ENCODE results near the gene CPNE5. TPM values are rescaled to one million over a fixed set of nuclear protein-coding genes. Genes with fewer than 3 reads are reported as not detected.
A peak's percentile ranks its signal among the peaks of the same experiment; 100 is the strongest.

The CPNE5 gene
- total RNA-seq, 4 donors from 2014 or later, result 3.0 to 8.3 (median 3.3) TPM; not detected in 1

DNA sequence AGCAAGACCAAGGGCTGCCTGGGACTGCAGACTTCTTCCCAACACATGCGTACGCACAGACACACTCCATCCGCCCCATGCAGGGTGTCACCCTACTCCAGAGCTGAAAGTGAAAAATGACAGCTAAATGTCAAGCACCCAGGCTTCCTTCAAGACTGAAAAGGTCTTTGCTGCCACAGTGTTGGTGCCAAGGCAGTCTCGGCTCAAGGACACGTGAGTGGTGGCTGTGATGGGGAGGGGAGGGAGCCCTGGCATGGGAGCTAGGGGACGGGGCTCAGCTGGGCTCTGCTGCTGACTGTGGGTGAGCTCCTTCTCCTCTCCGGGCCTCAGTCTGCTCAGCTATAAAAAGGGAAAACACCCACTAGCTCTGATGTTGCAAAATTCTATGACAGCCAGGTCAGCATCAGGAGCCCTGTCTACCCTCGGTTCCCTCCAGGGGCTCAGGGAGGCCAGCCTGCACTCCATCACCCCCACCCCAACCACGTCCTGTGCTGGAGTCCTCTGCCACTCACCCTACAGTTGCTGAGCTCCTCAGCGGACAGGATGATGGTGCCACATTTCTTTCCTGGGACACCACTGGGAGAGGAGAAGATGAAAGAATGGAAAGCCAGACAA, 47.6 kb downstream of the CPNE5 start:
- TF ChIP-seq POLR2A (IDR thresholded peaks at IDR 0.05), result no peak
- no peak for TF ChIP-seq POLR2AphosphoS5 (IDR thresholded peaks at IDR 0.05)
- TF ChIP-seq EP300 (IDR thresholded peaks at IDR 0.05; ENCODE audit: low read depth), result no peak
- TF ChIP-seq, protein P1, sequence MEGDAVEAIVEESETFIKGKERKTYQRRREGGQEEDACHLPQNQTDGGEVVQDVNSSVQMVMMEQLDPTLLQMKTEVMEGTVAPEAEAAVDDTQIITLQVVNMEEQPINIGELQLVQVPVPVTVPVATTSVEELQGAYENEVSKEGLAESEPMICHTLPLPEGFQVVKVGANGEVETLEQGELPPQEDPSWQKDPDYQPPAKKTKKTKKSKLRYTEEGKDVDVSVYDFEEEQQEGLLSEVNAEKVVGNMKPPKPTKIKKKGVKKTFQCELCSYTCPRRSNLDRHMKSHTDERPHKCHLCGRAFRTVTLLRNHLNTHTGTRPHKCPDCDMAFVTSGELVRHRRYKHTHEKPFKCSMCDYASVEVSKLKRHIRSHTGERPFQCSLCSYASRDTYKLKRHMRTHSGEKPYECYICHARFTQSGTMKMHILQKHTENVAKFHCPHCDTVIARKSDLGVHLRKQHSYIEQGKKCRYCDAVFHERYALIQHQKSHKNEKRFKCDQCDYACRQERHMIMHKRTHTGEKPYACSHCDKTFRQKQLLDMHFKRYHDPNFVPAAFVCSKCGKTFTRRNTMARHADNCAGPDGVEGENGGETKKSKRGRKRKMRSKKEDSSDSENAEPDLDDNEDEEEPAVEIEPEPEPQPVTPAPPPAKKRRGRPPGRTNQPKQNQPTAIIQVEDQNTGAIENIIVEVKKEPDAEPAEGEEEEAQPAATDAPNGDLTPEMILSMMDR (IDR thresholded peaks at IDR 0.05), result no peak
- 74 to 90% methylated on average over 2 to 10 of the region's 10 CpGs for WGBS, 2 donors (ENCODE audit: low coverage in 1 of 2)
- H3K4me1 ChIP-seq, result peaks cover 0 to 20% (median 2%) of the 10 kb centered on the region in 4 donors
- no peak overlapping the region for H3K27ac ChIP-seq
- DNase-seq, result no peak
- H3K36me3 ChIP-seq, result no peaks in the 10 kb centered on the region
- peaks cover 5% of the 10 kb centered on the region for H3K27me3 ChIP-seq
- no peaks in the 10 kb centered on the region for H3K9me3 ChIP-seq
- intact Hi-C loops (cut with DNase I; ENCODE audit: low total_unique reads) (no loop called here), in situ Hi-C loops (cut with MboI; ENCODE audit: low pct_ligation_motif_present in 1 of 4, low pct_unique_long_range_greater_than_20kb in 1 of 4, low sequenced_read_pairs in 3 of 4) (loop anchor here in 1 of 4 donors (25.0 kb wide), 1 partner anchor 221 kb away; the partner anchor contains the start of gene FGD2)
- H3K4me3 ChIP-seq, result no peak overlapping the region

DNA sequence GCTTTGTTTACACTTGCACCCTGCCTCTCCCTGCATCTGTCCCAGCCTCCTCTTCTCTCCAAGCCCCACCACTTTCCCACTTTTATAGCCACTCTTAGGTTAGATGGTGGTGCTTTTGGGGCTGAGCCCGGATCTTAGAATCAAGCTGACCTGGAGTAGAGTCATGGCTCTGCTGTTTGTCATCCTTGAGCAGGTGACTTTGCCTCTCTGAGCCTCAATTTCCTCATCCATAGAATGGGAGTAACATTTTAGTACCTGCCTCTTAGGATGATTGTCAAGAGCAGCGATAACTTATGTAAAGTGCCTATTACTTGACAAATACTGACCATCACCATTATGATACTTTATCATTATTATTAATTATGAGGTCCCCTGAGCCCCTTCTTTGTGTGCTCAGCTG, 48.2 kb downstream of the CPNE5 start:
- Histone ChIP-seq H3K27ac (no peak overlapping the region), H3K36me3 (no peaks in the 10 kb centered on the region), H3K9me3 (no peaks in the 10 kb centered on the region), H3K4me1 (peaks cover 0 to 20% (median 2%) of the 10 kb centered on the region in 4 donors), H3K4me3 (no peak overlapping the region), H3K27me3 (peaks cover 5% of the 10 kb centered on the region)
- TF ChIP-seq, protein P1 (IDR thresholded peaks at IDR 0.05), result no peak
- TF ChIP-seq EP300 (IDR thresholded peaks at IDR 0.05; ENCODE audit: low read depth), result no peak
- TF ChIP-seq POLR2A (IDR thresholded peaks at IDR 0.05), result no peak
- TF ChIP-seq POLR2AphosphoS5 (IDR thresholded peaks at IDR 0.05), result no peak
- intact Hi-C loops (cut with DNase I; ENCODE audit: low total_unique reads), result no loop called here
- 83 to 85% methylated on average over 1 to 2 of the region's 2 CpGs for WGBS, 2 donors (ENCODE audit: low coverage in 1 of 2)
- DNase-seq, result no peak
- in situ Hi-C loops (cut with MboI; ENCODE audit: low pct_ligation_motif_present in 1 of 4, low pct_unique_long_range_greater_than_20kb in 1 of 4, low sequenced_read_pairs in 3 of 4), result loop anchor here in 1 of 4 donors (25.0 kb wide), 1 partner anchor 221 kb away; the partner anchor contains the start of gene FGD2

DNA sequence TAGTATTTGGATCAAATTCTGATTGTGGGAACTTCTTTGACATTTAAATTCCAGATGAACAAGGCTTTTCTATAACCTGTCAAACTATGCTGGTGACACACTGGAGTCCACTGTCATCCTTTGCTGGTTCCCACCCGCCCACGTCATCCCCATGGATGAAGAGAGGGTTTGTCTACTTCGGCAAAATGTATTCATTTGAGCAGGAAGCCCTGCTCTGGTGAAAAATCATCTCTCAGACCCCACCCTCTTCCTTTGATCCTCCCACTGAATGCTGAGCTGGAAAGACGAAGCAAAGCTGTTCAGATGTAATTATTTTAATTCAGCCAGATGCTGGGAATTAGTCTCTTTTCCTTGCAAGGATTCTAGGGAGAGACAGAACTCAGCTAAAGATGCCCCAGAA, 50.5 kb downstream of the CPNE5 start:
- no peak for DNase-seq
- Histone ChIP-seq H3K27me3 (peaks cover 5% of the 10 kb centered on the region), H3K27ac (no peak overlapping the region), H3K4me1 (peaks cover 0 to 17% (median 2%) of the 10 kb centered on the region in 4 donors), H3K36me3 (no peaks in the 10 kb centered on the region), H3K4me3 (no peak overlapping the region), H3K9me3 (no peaks in the 10 kb centered on the region)
- intact Hi-C loops (cut with DNase I; ENCODE audit: low total_unique reads) (no loop called here), in situ Hi-C loops (cut with MboI; ENCODE audit: low pct_ligation_motif_present in 1 of 4, low pct_unique_long_range_greater_than_20kb in 1 of 4, low sequenced_read_pairs in 3 of 4) (loop anchor here in 1 of 4 donors (25.0 kb wide), 1 partner anchor 224 kb away; the partner anchor contains the start of gene FGD2)
- TF ChIP-seq POLR2AphosphoS5 (IDR thresholded peaks at IDR 0.05), result no peak
- TF ChIP-seq, protein P1 (IDR thresholded peaks at IDR 0.05), result no peak
- no peak for TF ChIP-seq EP300 (IDR thresholded peaks at IDR 0.05; ENCODE audit: low read depth)
- TF ChIP-seq POLR2A (IDR thresholded peaks at IDR 0.05), result no peak
- 25 to 40% methylated on average over 1 to 4 of the region's 4 CpGs for WGBS, 2 donors (ENCODE audit: low coverage in 1 of 2)

DNA sequence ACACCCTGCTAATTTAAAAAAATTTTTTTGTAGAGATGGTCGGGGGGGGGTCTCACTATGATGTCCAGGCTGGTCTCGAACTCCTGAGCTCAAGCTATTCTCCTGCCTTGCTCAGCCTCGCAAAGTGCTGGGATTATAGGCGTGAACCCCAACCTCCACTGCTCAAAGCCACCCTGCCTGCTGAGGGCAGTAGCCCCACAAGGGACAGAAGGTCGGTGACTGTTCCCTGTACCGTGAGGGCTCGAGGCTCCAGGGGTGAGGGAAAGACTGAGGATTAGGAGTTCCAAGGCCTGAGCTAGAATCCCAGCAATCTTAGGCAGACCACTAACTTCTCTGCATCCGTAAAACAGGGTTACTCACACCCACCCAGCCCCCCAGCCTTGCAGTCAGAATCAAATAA, 51.1 kb downstream of the CPNE5 start:
- H3K27ac ChIP-seq, result no peak overlapping the region
- TF ChIP-seq POLR2AphosphoS5 (IDR thresholded peaks at IDR 0.05), result no peak
- TF ChIP-seq, protein P1 (IDR thresholded peaks at IDR 0.05), result peak in 1 of 5 experiments; percentile 11
- intact Hi-C loops (cut with DNase I; ENCODE audit: low total_unique reads), result no loop called here
- DNase-seq, result no peak
- no peaks in the 10 kb centered on the region for H3K9me3 ChIP-seq
- in situ Hi-C loops (cut with MboI; ENCODE audit: low pct_ligation_motif_present in 1 of 4, low pct_unique_long_range_greater_than_20kb in 1 of 4, low sequenced_read_pairs in 3 of 4), result loop anchor here in 1 of 4 donors (25.0 kb wide), 1 partner anchor 224 kb away; the partner anchor contains the start of gene FGD2
- peaks cover 0 to 17% (median 2%) of the 10 kb centered on the region in 4 donors for H3K4me1 ChIP-seq
- peaks cover 5% of the 10 kb centered on the region for H3K27me3 ChIP-seq
- H3K4me3 ChIP-seq, result no peak overlapping the region
- H3K36me3 ChIP-seq, result no peaks in the 10 kb centered on the region
- WGBS, 2 donors (ENCODE audit: low coverage in 1 of 2), result 85% methylated on average over 8 of the region's 8 CpGs; no CpG with 5 or more reads in 1 of the 2 donors

All from transverse colon (tissue), 4 donors.